Activated CD8-positive, alpha-beta memory T cell treated with anti-CD3 and anti-CD28 coated beads, Interleukin-2, amount 10 ng/mL, durations not matched to agents 7 days and 5 days (primary cell): ENCODE data around the gene C4BPB. TPM values are rescaled to one million over a fixed set of nuclear protein-coding genes. Genes with fewer than 3 reads are reported as not detected.

Source experiments
- ATAC-seq: fragments of 150-1000 bp; cut with Tn5 transposase; one replicate; pipeline ENCODE4 v1.10.0; 2021; ENCODE audit warnings: moderate library complexity
- CTCF ChIA-PET: fragments of 350-600 bp; sonication (Branson Sonifier 250); formaldehyde crosslinking; loops from one replicate; lab custom pipeline; 2021; ENCODE audit warnings: antibody characterized with exemption; lab: Charles Lee
- DNase-seq: peaks from one replicate; pipeline ENCODE4 v3.0.0-alpha.2; 2020
- H3K27ac Mint-ChIP-seq: one replicate; pipeline ENCODE4 v1.8.0; 2021; ENCODE audit warnings: mild to moderate bottlenecking, mixed read lengths
- H3K27me3 Mint-ChIP-seq: one replicate; pipeline ENCODE4 v1.8.0; 2021; ENCODE audit warnings: mixed read lengths
- H3K36me3 Mint-ChIP-seq: one replicate; pipeline ENCODE4 v1.8.0; 2021; ENCODE audit warnings: mild to moderate bottlenecking, mixed read lengths
- H3K4me1 Mint-ChIP-seq: one replicate; pipeline ENCODE4 v1.8.0; 2021; ENCODE audit warnings: mixed read lengths
- H3K4me3 Mint-ChIP-seq: one replicate; pipeline ENCODE4 v1.8.0; 2021; ENCODE audit warnings: mild to moderate bottlenecking, moderate library complexity, mixed read lengths
- H3K9me3 Mint-ChIP-seq: one replicate; pipeline ENCODE4 v1.8.0; 2022; ENCODE audit warnings: low read depth, mixed read lengths
- total RNA-seq, 2 experiments: library from RNA; stranded (reverse); gene quantifications; one replicate each; pipeline ENCODE4 v1.2.3, GENCODE V29; 2021

The C4BPB gene
- total RNA-seq, 2 experiments from 2014 or later: 0.91 to 1.1 TPM

DNA sequence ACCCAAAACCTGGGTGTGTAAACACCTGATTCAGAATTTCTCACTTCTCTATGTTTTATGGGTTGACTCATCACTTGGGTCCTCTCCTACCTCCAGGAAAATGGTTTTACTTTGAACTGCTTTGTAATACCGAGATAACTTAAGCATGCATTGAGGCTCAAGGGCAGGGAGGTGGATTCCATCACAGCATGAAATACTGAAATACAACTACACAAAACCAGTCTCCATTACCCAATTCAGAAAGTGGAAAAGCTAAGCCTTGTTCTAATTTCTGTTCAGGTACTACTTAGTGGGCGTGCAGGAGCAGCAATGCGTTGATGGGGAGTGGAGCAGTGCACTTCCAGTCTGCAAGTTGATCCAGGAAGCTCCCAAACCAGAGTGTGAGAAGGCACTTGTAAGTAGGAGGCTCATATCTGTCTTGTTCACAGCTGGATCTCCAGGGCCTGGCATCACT lies 9.2 kb downstream of the C4BPB start:
- ATAC-seq: peak; percentile 95
- no peaks in the 10 kb centered on the region for H3K9me3 Mint-ChIP-seq
- peak; percentile 50 for DNase-seq
- peaks cover 34% of the 10 kb centered on the region for H3K36me3 Mint-ChIP-seq
- H3K27ac Mint-ChIP-seq: peak overlapping the region; percentile 82
- H3K4me1 Mint-ChIP-seq: peaks cover 27% of the 10 kb centered on the region
- peak overlapping the region; percentile 12 for H3K4me3 Mint-ChIP-seq
- CTCF ChIA-PET: interaction anchor here (1.4 to 1.7 kb wide), 2 partner anchors 14 to 307 kb away, joined by 4 to 7 read pairs; no protein-coding TSS in a partner anchor
- H3K27me3 Mint-ChIP-seq: peaks cover 11% of the 10 kb centered on the region

DNA sequence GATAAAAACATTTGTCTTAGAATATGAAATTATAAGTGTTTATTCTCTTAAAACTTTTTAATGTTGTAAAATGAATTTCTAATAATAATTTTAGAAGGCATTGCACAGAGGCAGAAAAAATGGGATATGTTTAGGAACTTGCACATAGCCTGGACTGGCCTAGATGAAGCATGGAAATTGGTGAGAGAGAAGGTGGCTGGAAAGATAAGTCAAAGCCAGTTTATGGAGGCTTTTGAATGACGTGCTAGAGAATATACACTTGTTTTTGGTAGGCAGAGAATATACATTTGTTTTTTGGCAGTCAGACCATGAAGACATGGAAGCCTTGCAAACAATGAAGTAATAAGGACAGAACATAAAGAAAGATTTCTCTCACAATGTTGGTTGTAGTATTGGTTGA lies 13.1 kb downstream of the C4BPB start:
- no peak for ATAC-seq
- Mint-ChIP-seq H3K4me1 (peaks cover 15% of the 10 kb centered on the region), H3K4me3 (no peak overlapping the region), H3K36me3 (peaks cover 25% of the 10 kb centered on the region), H3K27ac (no peak overlapping the region), H3K27me3 (peaks cover 26% of the 10 kb centered on the region), H3K9me3 (no peaks in the 10 kb centered on the region)
- no peak for DNase-seq
- CTCF ChIA-PET: no interaction called here

DNA sequence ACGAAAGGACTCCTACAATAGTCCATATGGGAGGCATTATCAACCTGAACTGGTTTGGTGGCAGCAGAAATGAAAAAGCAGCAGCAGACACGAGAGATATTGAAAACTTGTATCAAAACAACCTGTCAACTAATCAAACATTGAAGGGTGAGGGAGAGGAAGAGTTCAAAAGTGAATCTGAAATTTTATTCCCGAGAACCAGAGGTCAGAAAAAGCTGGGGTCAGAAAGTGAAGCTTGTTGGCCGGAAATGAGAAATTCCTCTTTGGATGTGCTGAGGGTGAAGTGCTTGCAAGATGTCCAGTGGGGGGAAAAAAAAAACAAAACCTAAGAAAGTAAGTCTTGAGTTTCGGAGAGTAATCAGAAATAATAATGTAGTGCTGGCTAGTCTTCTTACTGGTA lies 13.5 kb downstream of the C4BPB start:
- CTCF ChIA-PET: no interaction called here
- Mint-ChIP-seq H3K27me3 (peaks cover 29% of the 10 kb centered on the region), H3K36me3 (peaks cover 25% of the 10 kb centered on the region), H3K4me1 (peaks cover 15% of the 10 kb centered on the region), H3K4me3 (no peak overlapping the region), H3K9me3 (no peaks in the 10 kb centered on the region), H3K27ac (no peak overlapping the region)
- ATAC-seq: no peak
- no peak for DNase-seq

DNA sequence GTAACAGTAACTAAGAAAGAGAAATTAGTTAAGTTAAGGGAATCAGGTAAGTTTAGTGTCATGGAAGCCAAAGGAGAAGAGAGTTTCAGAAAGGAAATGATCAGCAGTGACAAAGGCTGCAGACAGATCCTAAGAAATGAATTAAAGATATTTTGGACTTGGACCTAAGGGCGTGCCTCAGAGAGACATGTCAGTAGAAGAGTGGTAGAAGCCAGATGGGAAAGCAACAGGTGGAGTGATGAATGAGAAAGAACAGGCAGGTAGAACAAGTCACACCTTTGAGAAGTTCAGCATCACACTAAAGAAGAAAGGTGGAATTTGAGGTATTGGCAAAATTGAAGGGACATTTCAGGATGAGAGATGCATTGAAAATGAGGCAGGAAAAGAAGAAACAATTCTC lies 14.0 kb downstream of the C4BPB start:
- CTCF ChIA-PET: no interaction called here
- Mint-ChIP-seq H3K9me3 (no peaks in the 10 kb centered on the region), H3K27me3 (peaks cover 32% of the 10 kb centered on the region), H3K36me3 (peaks cover 23% of the 10 kb centered on the region), H3K4me1 (peaks cover 9% of the 10 kb centered on the region), H3K4me3 (no peak overlapping the region), H3K27ac (no peak overlapping the region)
- DNase-seq (no peak), ATAC-seq (no peak)

DNA sequence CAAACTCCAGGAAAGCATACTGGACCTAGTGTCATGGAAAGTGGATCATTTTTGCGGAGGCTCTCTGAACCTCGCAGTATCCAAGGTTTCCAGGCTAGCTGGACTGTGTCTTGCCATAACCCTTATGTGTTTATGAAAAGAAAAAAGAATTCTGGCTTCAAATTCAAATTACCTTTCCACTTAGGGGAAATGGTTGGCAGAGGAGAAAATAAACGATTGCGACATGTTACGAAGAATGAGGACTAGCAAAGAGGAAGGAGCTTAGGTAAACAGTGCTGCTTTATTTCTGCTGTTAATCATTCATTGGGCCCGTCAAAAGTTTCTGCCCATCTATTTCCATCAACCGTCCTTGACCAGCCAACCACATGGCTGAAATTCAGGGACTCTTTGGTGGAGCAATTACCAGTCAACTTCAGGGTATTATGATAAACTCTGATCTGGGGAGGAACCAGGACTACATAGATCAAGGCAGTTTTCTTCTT lies 15.3 kb downstream of the C4BPB start, which contains the start of gene C4BPA:
C4BPA (plus strand) TSS at position 342 of the 482 bp plus-strand sequence. CDS start 8,793 bp downstream, outside the sequence.
- H3K4me3 Mint-ChIP-seq: no peak within 1 kb of the TSS
- H3K36me3 Mint-ChIP-seq: peaks cover 15% of the 10 kb centered on the region
- no peak for DNase-seq
- ATAC-seq: no peak
- no peak within 1 kb of the TSS for H3K27ac Mint-ChIP-seq
- CTCF ChIA-PET: interaction anchor here (0.7 kb wide), 1 partner anchor 302 kb away, joined by 3 read pairs; no protein-coding TSS in a partner anchor
- H3K27me3 Mint-ChIP-seq: peaks cover 35% of the 10 kb centered on the region
- peaks cover 2% of the 10 kb centered on the region for H3K4me1 Mint-ChIP-seq
- no peaks in the 10 kb centered on the region for H3K9me3 Mint-ChIP-seq

DNA sequence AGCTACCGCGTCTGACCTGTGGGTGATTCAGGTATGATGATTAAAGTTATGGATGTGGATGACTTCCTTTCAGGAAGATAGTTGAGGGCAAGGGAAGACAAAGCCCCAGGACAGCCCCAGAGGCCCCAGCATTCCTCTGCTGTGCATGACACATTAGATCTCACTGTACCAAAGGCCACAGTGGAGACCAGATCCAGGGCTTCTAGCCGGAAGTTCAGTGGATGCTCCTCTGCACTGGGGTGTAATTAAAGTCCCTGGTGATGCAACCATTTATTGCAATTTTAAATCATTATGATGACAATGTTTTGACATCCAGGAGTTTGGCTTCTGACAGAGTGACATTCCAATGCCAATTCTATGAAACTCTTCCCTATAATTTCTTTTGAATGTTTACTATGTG lies 20.3 kb downstream of the C4BPB start:
- H3K27ac Mint-ChIP-seq: no peak overlapping the region
- CTCF ChIA-PET: no interaction called here
- no peak for ATAC-seq
- peaks cover 43% of the 10 kb centered on the region for H3K27me3 Mint-ChIP-seq
- H3K9me3 Mint-ChIP-seq: no peaks in the 10 kb centered on the region
- DNase-seq: no peak
- no peak overlapping the region for H3K4me3 Mint-ChIP-seq
- H3K4me1 Mint-ChIP-seq: peaks cover 2% of the 10 kb centered on the region
- peaks cover 1% of the 10 kb centered on the region for H3K36me3 Mint-ChIP-seq

DNA sequence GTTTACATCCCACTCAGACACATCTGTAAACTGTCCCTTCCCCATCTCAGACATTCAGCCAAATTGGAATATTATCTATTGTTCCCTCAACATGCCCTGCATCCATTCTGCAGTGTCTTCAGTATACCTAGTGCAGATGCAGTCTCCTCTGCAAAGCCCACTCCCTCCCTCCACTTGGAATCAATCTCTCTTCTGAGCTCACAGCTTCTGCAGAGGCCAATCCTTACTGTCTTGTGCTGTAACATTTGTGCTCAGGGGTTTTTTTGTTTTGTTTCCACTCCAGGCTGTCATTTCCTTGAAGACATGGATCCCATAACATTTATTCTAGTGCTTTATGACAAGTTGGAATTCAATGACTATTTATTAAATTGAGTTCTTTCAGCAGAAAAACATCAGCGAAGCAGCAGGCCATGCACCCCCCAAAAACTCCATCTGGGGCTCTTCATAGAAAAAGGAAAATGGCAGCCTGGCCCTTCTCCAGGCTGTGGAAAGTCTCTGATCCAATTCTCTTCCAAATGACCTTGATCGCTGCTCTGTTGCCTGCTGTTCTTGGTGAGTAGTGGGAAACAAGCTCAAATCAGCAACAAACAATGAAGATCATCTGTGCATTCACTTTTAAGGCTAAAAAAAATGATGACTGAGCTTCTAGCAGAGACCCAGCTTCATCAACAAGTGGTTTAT lies 24.1 kb downstream of the C4BPB start:
- DNase-seq (no peak), ATAC-seq (no peak)
- CTCF ChIA-PET: no interaction called here
- Mint-ChIP-seq H3K4me3 (no peak overlapping the region), H3K27ac (no peak overlapping the region), H3K4me1 (peaks cover 2% of the 10 kb centered on the region), H3K27me3 (peaks cover 27% of the 10 kb centered on the region), H3K36me3 (peaks cover 1% of the 10 kb centered on the region), H3K9me3 (no peaks in the 10 kb centered on the region)

DNA sequence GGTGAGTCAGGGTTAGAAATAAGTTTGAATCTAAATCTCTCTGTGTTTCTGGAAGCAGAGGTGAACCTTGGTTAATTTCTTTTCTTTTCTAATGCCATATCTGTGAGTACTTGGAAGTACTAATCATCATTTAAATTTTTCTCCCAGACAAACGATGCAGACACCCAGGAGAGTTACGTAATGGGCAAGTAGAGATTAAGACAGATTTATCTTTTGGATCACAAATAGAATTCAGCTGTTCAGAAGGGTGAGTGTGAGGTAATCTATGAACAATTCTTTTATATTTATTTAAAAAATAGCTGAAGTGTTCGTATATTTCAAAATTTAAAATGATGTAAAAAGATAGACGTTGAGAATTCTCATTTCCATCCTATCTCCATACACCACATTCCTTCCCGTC lies 26.6 kb downstream of the C4BPB start:
- DNase-seq (no peak), ATAC-seq (no peak)
- no peaks in the 10 kb centered on the region for H3K36me3 Mint-ChIP-seq
- no peaks in the 10 kb centered on the region for H3K4me1 Mint-ChIP-seq
- H3K4me3 Mint-ChIP-seq: no peak overlapping the region
- peaks cover 26% of the 10 kb centered on the region for H3K27me3 Mint-ChIP-seq
- no peaks in the 10 kb centered on the region for H3K9me3 Mint-ChIP-seq
- CTCF ChIA-PET: no interaction called here
- no peak overlapping the region for H3K27ac Mint-ChIP-seq

DNA sequence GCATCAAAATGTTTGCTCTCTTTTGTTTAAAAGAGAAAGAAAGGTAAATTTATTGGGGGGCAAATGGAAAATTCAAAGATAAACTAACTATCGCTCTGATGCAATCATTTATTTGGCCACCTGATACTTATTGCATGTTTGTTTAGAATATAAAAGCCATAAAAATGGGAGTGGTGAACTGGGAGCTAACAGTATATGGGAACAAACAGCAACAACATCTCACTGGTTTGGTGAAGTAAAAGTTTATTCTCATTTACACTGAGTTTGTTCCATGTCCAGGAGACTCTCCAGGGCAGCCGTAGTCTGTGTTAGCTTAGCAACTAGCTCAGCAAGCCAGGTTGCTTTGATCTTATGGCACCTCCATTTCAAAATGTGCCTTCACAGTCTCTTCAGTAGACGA lies 35.7 kb downstream of the C4BPB start:
- H3K36me3 Mint-ChIP-seq: peaks cover 10% of the 10 kb centered on the region
- CTCF ChIA-PET: no interaction called here
- ATAC-seq: no peak
- DNase-seq: no peak
- H3K27ac Mint-ChIP-seq: no peak overlapping the region
- H3K9me3 Mint-ChIP-seq: peaks cover 17% of the 10 kb centered on the region
- H3K4me3 Mint-ChIP-seq: no peak overlapping the region
- H3K4me1 Mint-ChIP-seq: no peaks in the 10 kb centered on the region
- peaks cover 16% of the 10 kb centered on the region for H3K27me3 Mint-ChIP-seq

DNA sequence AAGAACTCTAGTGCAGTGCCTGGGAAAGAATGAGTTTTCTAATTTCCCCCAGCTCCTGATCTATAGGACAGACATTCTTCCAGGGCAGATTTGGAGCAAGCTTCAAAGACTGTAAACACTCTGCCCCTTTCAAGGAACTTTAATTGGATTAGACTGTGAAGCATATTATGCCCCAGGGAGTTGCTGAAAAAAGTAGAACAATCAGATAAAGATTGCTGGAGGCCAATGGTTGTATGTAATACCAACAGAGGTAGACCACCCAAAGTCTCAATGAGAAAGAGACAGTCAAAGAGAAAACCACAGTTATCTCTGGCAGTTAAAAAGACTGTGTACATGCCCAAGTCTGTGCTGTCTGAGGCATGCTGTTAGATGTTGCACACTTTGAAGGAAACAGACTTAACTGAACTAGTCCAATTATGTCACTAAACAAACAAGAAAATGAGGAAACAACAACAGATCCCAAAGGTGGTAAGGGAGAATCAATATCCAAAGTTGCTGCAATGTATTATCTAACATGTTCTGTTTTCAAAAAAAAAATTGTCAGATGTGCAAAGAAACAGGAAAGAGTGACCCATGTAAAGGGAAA lies 39.8 kb downstream of the C4BPB start:
- Mint-ChIP-seq H3K9me3 (peaks cover 26% of the 10 kb centered on the region), H3K36me3 (peaks cover 13% of the 10 kb centered on the region), H3K4me3 (no peak overlapping the region), H3K4me1 (no peaks in the 10 kb centered on the region), H3K27me3 (peaks cover 17% of the 10 kb centered on the region), H3K27ac (no peak overlapping the region)
- DNase-seq (no peak), ATAC-seq (no peak)
- CTCF ChIA-PET: interaction anchor here (1.1 kb wide), 1 partner anchor 44 kb away, joined by 3 read pairs; no protein-coding TSS in a partner anchor

DNA sequence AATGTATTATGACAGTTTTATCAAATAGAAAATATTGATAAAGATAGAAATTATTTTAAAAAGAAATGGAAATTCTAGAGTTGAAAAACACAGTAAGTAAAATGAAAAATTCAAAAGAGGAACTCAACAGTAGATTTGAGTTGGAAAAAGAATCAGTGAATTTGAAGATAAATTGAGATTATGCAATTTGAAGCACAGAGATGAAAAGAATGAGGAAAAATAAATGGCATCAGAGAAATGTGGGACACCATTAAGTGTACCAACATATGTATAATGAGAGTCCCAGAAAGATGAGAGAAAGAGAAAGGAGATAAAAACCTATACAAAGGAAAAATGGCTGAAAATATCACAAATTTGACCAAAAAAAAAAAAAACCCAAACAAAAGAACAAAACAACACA lies 40.4 kb downstream of the C4BPB start:
- DNase-seq: no peak
- Mint-ChIP-seq H3K36me3 (peaks cover 13% of the 10 kb centered on the region), H3K27me3 (peaks cover 14% of the 10 kb centered on the region), H3K4me1 (no peaks in the 10 kb centered on the region), H3K27ac (no peak overlapping the region), H3K9me3 (peaks cover 26% of the 10 kb centered on the region), H3K4me3 (no peak overlapping the region)
- no peak for ATAC-seq
- CTCF ChIA-PET: no interaction called here

DNA sequence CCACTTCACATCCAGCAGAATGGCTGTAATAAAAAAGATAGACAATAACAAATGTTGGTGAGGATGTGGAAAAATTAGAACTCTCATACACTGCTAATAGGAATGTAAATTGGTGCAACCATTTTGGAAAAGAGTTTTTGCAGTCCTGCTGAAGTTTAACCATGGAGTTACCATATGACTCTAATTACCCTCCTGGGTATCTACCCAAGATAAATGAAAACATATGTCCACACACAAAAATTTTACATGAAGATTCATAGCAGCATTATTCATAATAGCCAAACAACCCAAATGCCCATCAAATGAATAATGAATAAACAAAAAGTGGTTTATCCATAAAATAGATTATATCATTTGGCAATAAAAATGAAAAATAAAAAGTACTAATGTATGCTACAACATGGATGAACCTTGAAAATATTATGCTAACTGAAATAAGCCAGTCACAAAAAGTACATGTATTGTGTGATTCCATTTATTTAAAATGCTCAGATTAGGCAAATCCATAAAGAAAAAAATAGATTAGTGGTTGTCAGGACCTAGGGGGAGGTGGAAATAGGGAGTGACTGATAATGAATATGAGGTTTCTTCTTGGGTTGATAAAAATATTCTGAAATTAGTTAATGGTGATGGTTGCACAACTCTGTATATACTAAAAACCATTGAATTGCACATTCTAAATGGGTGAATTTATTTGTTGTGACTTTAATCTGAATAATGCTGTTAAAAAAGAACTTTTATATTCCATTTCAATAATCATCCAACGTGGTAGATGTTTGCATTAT lies 41.8 kb downstream of the C4BPB start:
- DNase-seq (no peak), ATAC-seq (no peak)
- Mint-ChIP-seq H3K27me3 (peaks cover 9% of the 10 kb centered on the region), H3K4me1 (no peaks in the 10 kb centered on the region), H3K27ac (no peak overlapping the region), H3K36me3 (peaks cover 13% of the 10 kb centered on the region), H3K4me3 (no peak overlapping the region), H3K9me3 (peaks cover 26% of the 10 kb centered on the region)
- CTCF ChIA-PET: no interaction called here

DNA sequence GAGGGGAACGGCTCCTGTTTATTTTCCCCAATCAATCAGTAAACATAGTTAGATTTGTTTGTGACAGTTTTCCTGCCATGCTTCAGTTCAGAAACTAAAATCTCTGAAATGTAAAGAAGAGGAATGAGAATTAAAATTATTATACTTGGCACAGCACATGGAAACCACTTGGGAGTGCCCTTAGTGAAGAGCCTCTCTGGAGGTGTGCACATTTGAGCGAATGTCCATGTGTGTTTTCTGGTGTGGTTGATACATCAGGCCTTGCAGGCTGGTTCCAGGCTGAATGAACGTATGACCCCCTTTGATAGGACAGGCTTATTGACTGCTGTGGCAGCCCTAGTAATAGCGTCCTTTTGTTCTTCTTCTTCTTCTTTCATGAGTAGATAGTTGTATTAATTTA lies 42.5 kb downstream of the C4BPB start:
- no peaks in the 10 kb centered on the region for H3K4me1 Mint-ChIP-seq
- no peak overlapping the region for H3K4me3 Mint-ChIP-seq
- peaks cover 26% of the 10 kb centered on the region for H3K9me3 Mint-ChIP-seq
- H3K27me3 Mint-ChIP-seq: peaks cover 9% of the 10 kb centered on the region
- CTCF ChIA-PET: no interaction called here
- ATAC-seq (no peak), DNase-seq (no peak)
- H3K27ac Mint-ChIP-seq: no peak overlapping the region
- H3K36me3 Mint-ChIP-seq: peaks cover 13% of the 10 kb centered on the region
